ENCODE data around the gene AFF3. TPM values are rescaled to one million over a fixed set of nuclear protein-coding genes. Genes with fewer than 3 reads are reported as not detected.

Gene AFF3
- total and polyA plus RNA-seq, 2 of the 8 experiments (the other 6 are each of a cell fraction or from before 2014, with no cell fraction given): 0.27 to 3.0 TPM

DNA sequence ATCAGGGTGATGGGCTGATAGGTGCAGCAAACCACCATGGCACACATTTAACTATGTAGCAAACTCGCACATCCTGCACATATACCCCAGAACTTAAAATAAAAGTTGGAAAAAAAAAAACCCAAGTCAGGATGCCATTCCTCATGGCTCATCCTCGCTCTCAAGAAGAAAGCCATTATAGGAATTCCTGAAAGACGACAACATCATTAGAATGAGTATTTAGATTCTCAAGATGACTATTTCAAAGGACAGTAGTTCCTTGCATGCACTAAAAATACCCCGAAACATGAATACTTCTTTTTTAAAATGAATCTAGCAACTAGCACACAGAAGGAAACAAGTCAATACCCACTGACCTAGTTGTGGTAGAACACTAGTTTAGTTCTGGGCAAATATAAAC lies 366.8 kb downstream of the AFF3 start:
- Histone ChIP-seq H2BK15ac (ENCODE audit: low read length) (no peak overlapping the region), H3K27ac (ENCODE audit: low read depth, low read length) (no peak overlapping the region), H3K18ac (ENCODE audit: extremely low read depth, low read length) (no peak overlapping the region), H2BK5ac (ENCODE audit: low read depth, low read length) (no peak overlapping the region), H2BK20ac (ENCODE audit: low read length) (no peak overlapping the region), H3K14ac (ENCODE audit: insufficient read length) (no peak overlapping the region), H3K4me1 (replicated peaks in 1 of 4; ENCODE audit: control insufficient read depth in 3 of 4, insufficient read depth in 4 of 4, low read length in 3 of 4) (no peaks in the 10 kb centered on the region), H3K23me2 (ENCODE audit: low read depth, low read length) (no peaks in the 10 kb centered on the region), H2BK12ac (ENCODE audit: low read depth, low read length) (no peak overlapping the region), H3K79me1 (ENCODE audit: low read depth, low read length) (no peaks in the 10 kb centered on the region), H4K8ac (ENCODE audit: extremely low read depth, insufficient read depth, low read length) (no peak overlapping the region), H3K4me3 (ENCODE audit: extremely low read depth in 1 of 4, insufficient read depth in 2 of 4, low read depth in 3 of 4, low read length in 4 of 4) (no peak overlapping the region), H3K4me2 (ENCODE audit: insufficient read depth in 1 of 2, low read depth in 2 of 2, low read length in 2 of 2) (no peak overlapping the region), H3K56ac (replicated peaks; ENCODE audit: insufficient read length, low read depth, low read length) (no peak overlapping the region), H3K23ac (ENCODE audit: insufficient read length) (no peak overlapping the region), H3K79me2 (ENCODE audit: control insufficient read depth in 1 of 2, insufficient read depth in 2 of 2, low read length in 2 of 2) (no peaks in the 10 kb centered on the region), H2AFZ (ENCODE audit: low read length) (no peak overlapping the region), H4K20me1 (replicated peaks in 1 of 2; ENCODE audit: control insufficient read depth in 1 of 2, insufficient read depth in 2 of 2, low read length in 2 of 2) (no peaks in the 10 kb centered on the region), H4K91ac (replicated peaks; ENCODE audit: insufficient read length, low read length) (no peak overlapping the region), H3K9ac (replicated peaks in 1 of 4; ENCODE audit: extremely low read depth in 1 of 4, low read depth in 3 of 4, low read length in 3 of 4) (no peak overlapping the region), H3K9me3 (ENCODE audit: insufficient read depth in 2 of 2, low read depth in 1 of 2, low read length in 1 of 2) (peaks cover 4 to 5% of the 10 kb centered on the region in 2 experiments; a peak in 1 of 4 replicates), H2BK120ac (replicated peaks; ENCODE audit: low read depth, low read length) (no peak overlapping the region), H3K27me3 (replicated peaks in 1 of 4; ENCODE audit: control insufficient read depth in 3 of 4, extremely low read depth in 1 of 4, insufficient read depth in 3 of 4, low read length in 3 of 4) (no peaks in the 10 kb centered on the region), H3K36me3 (ENCODE audit: control insufficient read depth in 2 of 4, insufficient read depth in 4 of 4, low read length in 3 of 4) (no peaks in the 10 kb centered on the region), H4K5ac (ENCODE audit: insufficient read length, low read depth, low read length) (no peak overlapping the region), H3K4ac (replicated peaks; ENCODE audit: insufficient read length, low read depth, low read length) (no peak overlapping the region), H2AK5ac (ENCODE audit: low read depth, low read length) (no peak overlapping the region)
- ChIA-PET CTCF (ENCODE audit: partially characterized antibody) (no interaction called here), POLR2A (ENCODE audit: partially characterized antibody) (no interaction called here)
- DNase-seq (ENCODE audit: low read depth in 1 of 2, low spot score in 2 of 2) (no peak), FAIRE-seq (no peak)
- 94% methylated on average over 4 of the region's 4 CpGs; no CpG with 5 or more reads in 1 of the 2 experiments for WGBS, 2 experiments (ENCODE audit: extremely low coverage in 1 of 2, insufficient coverage in 1 of 2, insufficient read length in 1 of 2, insufficient replicate concordance in 2 of 2, low coverage in 1 of 2, low lambda C conversion rate in 2 of 2, missing lambda C conversion rate in 1 of 2)
- no peak for TF ChIP-seq BCL11A (IDR thresholded peaks at IDR 0.05; ENCODE audit: low read depth in 2 of 2, low read length in 2 of 2)
- no peak for TF ChIP-seq KDM5A (IDR thresholded peaks at IDR 0.05; ENCODE audit: low read length)
- TF ChIP-seq CBX8 (IDR thresholded peaks at IDR 0.05; ENCODE audit: borderline replicate concordance, low read depth, low read length): no peak
- no peak for TF ChIP-seq ATF3 (IDR thresholded peaks at IDR 0.05; ENCODE audit: insufficient read depth, low read depth, low read length)
